KOPT-K1 (cell line): ENCODE results near the gene JCAD.
"Not testable (repeated sequence)": the region's sequence is repeated elsewhere in the genome, so short reads cannot be mapped to it uniquely, and the experiment has no call there.

Experiments used
- H3K27ac ChIP-seq: fragments of 200-600 bp; sonication (generic); 2 replicates; pipeline ENCODE4 v1.5.1; 2016; ENCODE audit warnings: antibody characterized with exemption, mild to moderate bottlenecking, low read depth, low read length; ENCODE audit not compliant: poor library complexity, severe bottlenecking
- H3K36me3 ChIP-seq: fragments of 200-600 bp; sonication (generic); 2 replicates; pipeline ENCODE4 v1.5.1; 2017; ENCODE audit warnings: antibody characterized with exemption, mild to moderate bottlenecking, low read length, moderate library complexity; ENCODE audit not compliant: insufficient read depth
- H3K9me3 ChIP-seq: fragments of 200-600 bp; sonication (generic); 2 replicates; pipeline ENCODE4 v1.5.1; 2017; ENCODE audit warnings: antibody characterized with exemption, low read length, mild to moderate bottlenecking; ENCODE audit not compliant: insufficient read depth, poor library complexity, severe bottlenecking

Gene JCAD

GRCh38 chr10:30059209-30060107 lies at the start of gene JCAD:
JCAD (minus strand) TSS chr10:30059586; CDS start chr10:30047812, 11,774 bp downstream.
- no peaks in the 10 kb centered on the region for H3K36me3 ChIP-seq
- H3K27ac ChIP-seq, result no peak within 1 kb of the TSS
- no peaks in the 10 kb centered on the region for H3K9me3 ChIP-seq

- H3K9me3 ChIP-seq, result no peaks in the 10 kb centered on the region
- H3K27ac ChIP-seq, result no peak overlapping the region
- no peaks in the 10 kb centered on the region for H3K36me3 ChIP-seq
Measured at GRCh38 chr10:30106987-30107386, 47.6 kb upstream of the JCAD start.

GRCh38 chr10:30103595-30104320 lies 44.4 kb upstream of the JCAD start:
- no peak overlapping the region for H3K27ac ChIP-seq
- no peaks in the 10 kb centered on the region for H3K36me3 ChIP-seq
- no peaks in the 10 kb centered on the region for H3K9me3 ChIP-seq

- not testable (repeated sequence) for H3K27ac ChIP-seq, H3K9me3 ChIP-seq, H3K36me3 ChIP-seq
Measured at GRCh38 chr10:30099706-30100105, 40.3 kb upstream of the JCAD start.

- Histone ChIP-seq H3K36me3 (no peaks in the 10 kb centered on the region), H3K27ac (no peak overlapping the region), H3K9me3 (no peaks in the 10 kb centered on the region)
Measured at GRCh38 chr10:30099101-30099500, 39.7 kb upstream of the JCAD start.

- Histone ChIP-seq H3K27ac (no peak overlapping the region), H3K9me3 (no peaks in the 10 kb centered on the region), H3K36me3 (no peaks in the 10 kb centered on the region)
Measured at GRCh38 chr10:30098629-30099028, 39.2 kb upstream of the JCAD start.

- no peaks in the 10 kb centered on the region for H3K36me3 ChIP-seq
- no peaks in the 10 kb centered on the region for H3K9me3 ChIP-seq
- H3K27ac ChIP-seq, result no peak overlapping the region
Measured at GRCh38 chr10:30096564-30096963, 37.2 kb upstream of the JCAD start.

GRCh38 chr10:30095631-30096422 lies 36.4 kb upstream of the JCAD start:
- Histone ChIP-seq H3K9me3 (no peaks in the 10 kb centered on the region), H3K36me3 (no peaks in the 10 kb centered on the region), H3K27ac (no peak overlapping the region)

- no peaks in the 10 kb centered on the region for H3K9me3 ChIP-seq
Measured at GRCh38 chr10:30094601-30095000, 35.2 kb upstream of the JCAD start.

GRCh38 chr10:30093303-30093950 lies 34.0 kb upstream of the JCAD start:
- Histone ChIP-seq H3K27ac (no peak overlapping the region), H3K9me3 (no peaks in the 10 kb centered on the region), H3K36me3 (no peaks in the 10 kb centered on the region)

More at GRCh38 chr10:30094601-30095000, 35.2 kb upstream of the JCAD start:
- H3K27ac ChIP-seq, result no peak overlapping the region
- H3K36me3 ChIP-seq, result no peaks in the 10 kb centered on the region

GRCh38 chr10:30092151-30092790 lies 32.9 kb upstream of the JCAD start:
- Histone ChIP-seq H3K36me3 (no peaks in the 10 kb centered on the region), H3K9me3 (no peaks in the 10 kb centered on the region), H3K27ac (no peak overlapping the region)

GRCh38 chr10:30091136-30091535 lies 31.8 kb upstream of the JCAD start:
- Histone ChIP-seq H3K36me3 (no peaks in the 10 kb centered on the region), H3K9me3 (no peaks in the 10 kb centered on the region), H3K27ac (no peak overlapping the region)

GRCh38 chr10:30088178-30088577 lies 28.8 kb upstream of the JCAD start:
- no peaks in the 10 kb centered on the region for H3K9me3 ChIP-seq
- H3K36me3 ChIP-seq, result no peaks in the 10 kb centered on the region
- H3K27ac ChIP-seq, result no peak overlapping the region

GRCh38 chr10:30083934-30084333 lies 24.5 kb upstream of the JCAD start:
- no peaks in the 10 kb centered on the region for H3K36me3 ChIP-seq
- no peaks in the 10 kb centered on the region for H3K9me3 ChIP-seq
- no peak overlapping the region for H3K27ac ChIP-seq
